CD4-positive, alpha-beta T cell treated with Interferon alpha-2 for 1 hour (primary cell): ENCODE data around the gene ABCC1.
"Not testable (repeated sequence)": the region's sequence is repeated elsewhere in the genome, so short reads cannot be mapped to it uniquely, and the experiment has no call there.

Experiments
- DNase-seq, 2 donors: peaks; one replicate each; pipeline ENCODE4 v3.0.0-alpha.2; 2020 to 2022

ABCC1 gene

GRCh38 chr16:15967655-15968315 lies 18.4 kb downstream of the ABCC1 start:
- DNase-seq = no peak

GRCh38 chr16:15970202-15970601 lies 20.8 kb downstream of the ABCC1 start:
- DNase-seq = peak in 1 of 2 donors; percentile 25

GRCh38 chr16:15970743-15971439 lies 21.5 kb downstream of the ABCC1 start:
- DNase-seq = no peak

- DNase-seq = no peak
These were observed 22.0 kb downstream of the ABCC1 start for GRCh38 chr16:15971440-15971815.

- DNase-seq = no peak
These were observed 22.8 kb downstream of the ABCC1 start for GRCh38 chr16:15972046-15972868.

GRCh38 chr16:15973421-15973820 lies 24.0 kb downstream of the ABCC1 start:
- no peak for DNase-seq

GRCh38 chr16:15974057-15974456 lies 24.6 kb downstream of the ABCC1 start:
- DNase-seq = no peak

GRCh38 chr16:15975172-15975571 lies 25.8 kb downstream of the ABCC1 start:
- no peak for DNase-seq

- DNase-seq = no peak
These were observed 26.9 kb downstream of the ABCC1 start for GRCh38 chr16:15976225-15976812.

GRCh38 chr16:15976929-15977637 lies 27.7 kb downstream of the ABCC1 start:
- no peak for DNase-seq

- no peak for DNase-seq
These were observed 30.4 kb downstream of the ABCC1 start for GRCh38 chr16:15979801-15980200.

- no peak for DNase-seq
These were observed 30.9 kb downstream of the ABCC1 start for GRCh38 chr16:15980329-15980728.

- DNase-seq = no peak
These were observed 32.0 kb downstream of the ABCC1 start for GRCh38 chr16:15981382-15981781.

GRCh38 chr16:15982194-15982915 lies 32.9 kb downstream of the ABCC1 start:
- DNase-seq = not testable (repeated sequence)

- DNase-seq = no peak
These were observed 34.5 kb downstream of the ABCC1 start for GRCh38 chr16:15983898-15984297.

- no peak for DNase-seq
These were observed 35.7 kb downstream of the ABCC1 start for GRCh38 chr16:15985144-15985543.

- DNase-seq = no peak
These were observed 36.8 kb downstream of the ABCC1 start for GRCh38 chr16:15986261-15986660.

- no peak for DNase-seq
These were observed 39.0 kb downstream of the ABCC1 start for GRCh38 chr16:15988268-15989013.

GRCh38 chr16:15990902-15991301 lies 41.5 kb downstream of the ABCC1 start:
- no peak for DNase-seq

GRCh38 chr16:15993128-15993527 lies 43.7 kb downstream of the ABCC1 start:
- DNase-seq = no peak

- DNase-seq = no peak
These were observed 44.1 kb downstream of the ABCC1 start for GRCh38 chr16:15993541-15993940.
